Measurements from ENCODE around the gene SLFN11.

GRCh38 chr17:35312790-35313711 is 60.4 kb downstream of the SLFN11 start:
- TF ChIP-seq HNRNPH1 (optimal IDR thresholded peaks at IDR 0.05; ENCODE audit: low read depth, low read length) (no peak), SPI1 (IDR thresholded peaks at IDR 0.05; ENCODE audit: borderline replicate concordance, low read depth, low read length) (no peak), BRF1 (IDR thresholded peaks at IDR 0.05; ENCODE audit: borderline replicate concordance, extremely low read depth, insufficient read length) (no peak), KAT2B (IDR thresholded peaks at IDR 0.05; ENCODE audit: low read depth, low read length) (no peak), CTCF (IDR thresholded peaks at IDR 0.05 in 2 of 3, conservative IDR thresholded peaks at IDR 0.05 in 1 of 3; ENCODE audit: insufficient read depth in 2 of 3, low read depth in 1 of 3, low read length in 3 of 3) (peak; percentile 70 to 83 (median 82)), ZEB2 (IDR thresholded peaks at IDR 0.05) (no peak), ZNF780A (CRISPR knock-in tag; IDR thresholded peaks at IDR 0.05) (no peak), ZBTB26 (CRISPR knock-in tag; IDR thresholded peaks at IDR 0.05) (no peak), POLR2A (conservative IDR thresholded peaks at IDR 0.05) (no peak)

Data from K562 (cell line).